SK-N-DZ (cell line): Measurements from ENCODE around the gene PARP12.

Experiments used
- DNase-seq: peaks from one replicate; pipeline ENCODE4 v3.0.0-alpha.2; 2015; ENCODE audit warnings: low spot score
- small RNA-seq, 2 experiments: library from RNA; depleted of rRNA; stranded (forward); fragments of <200 nt; gene quantifications; one replicate each; pipeline ENCODE3, GENCODE V24; 2014

Gene PARP12

DNA sequence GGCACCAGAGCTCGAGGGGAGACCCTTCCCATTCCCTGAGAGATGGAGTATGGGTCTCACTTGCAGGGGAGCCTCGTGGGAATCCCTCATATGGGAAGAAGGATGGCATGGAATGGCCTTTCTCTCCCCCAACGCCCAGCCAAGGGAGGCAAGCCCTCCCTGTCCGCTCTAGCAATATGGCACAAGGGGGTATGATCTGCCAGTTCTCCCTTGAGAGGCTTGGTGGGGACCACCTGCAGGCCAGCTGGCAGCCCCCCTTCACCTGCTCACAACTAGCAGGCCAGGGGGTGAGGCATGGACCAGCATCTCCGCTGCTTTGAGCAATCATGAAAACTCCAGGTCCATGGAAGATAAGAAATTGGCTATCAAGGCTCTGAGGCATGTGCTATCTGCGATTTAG is 70.8 kb downstream of the PARP12 start:
- no peak for DNase-seq

DNA sequence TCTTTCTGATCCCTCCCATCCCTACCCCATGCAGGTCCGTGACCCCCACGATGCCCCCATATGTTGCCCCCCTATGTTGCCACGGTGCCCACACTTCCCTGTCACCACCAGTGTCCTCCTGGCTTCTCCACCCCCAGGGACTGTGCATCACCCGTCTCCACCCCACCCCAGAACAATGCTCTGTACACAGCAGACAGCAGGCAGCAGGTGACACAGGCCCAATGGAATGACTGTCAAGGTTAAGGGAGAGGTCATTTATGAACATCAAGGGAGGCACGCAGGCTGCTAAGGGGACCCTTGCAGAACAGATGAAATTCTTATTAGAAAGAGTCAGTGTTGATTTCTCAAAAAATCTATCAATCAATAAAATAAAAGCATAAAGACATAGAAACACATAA is 71.5 kb downstream of the PARP12 start:
- DNase-seq, result no peak

DNA sequence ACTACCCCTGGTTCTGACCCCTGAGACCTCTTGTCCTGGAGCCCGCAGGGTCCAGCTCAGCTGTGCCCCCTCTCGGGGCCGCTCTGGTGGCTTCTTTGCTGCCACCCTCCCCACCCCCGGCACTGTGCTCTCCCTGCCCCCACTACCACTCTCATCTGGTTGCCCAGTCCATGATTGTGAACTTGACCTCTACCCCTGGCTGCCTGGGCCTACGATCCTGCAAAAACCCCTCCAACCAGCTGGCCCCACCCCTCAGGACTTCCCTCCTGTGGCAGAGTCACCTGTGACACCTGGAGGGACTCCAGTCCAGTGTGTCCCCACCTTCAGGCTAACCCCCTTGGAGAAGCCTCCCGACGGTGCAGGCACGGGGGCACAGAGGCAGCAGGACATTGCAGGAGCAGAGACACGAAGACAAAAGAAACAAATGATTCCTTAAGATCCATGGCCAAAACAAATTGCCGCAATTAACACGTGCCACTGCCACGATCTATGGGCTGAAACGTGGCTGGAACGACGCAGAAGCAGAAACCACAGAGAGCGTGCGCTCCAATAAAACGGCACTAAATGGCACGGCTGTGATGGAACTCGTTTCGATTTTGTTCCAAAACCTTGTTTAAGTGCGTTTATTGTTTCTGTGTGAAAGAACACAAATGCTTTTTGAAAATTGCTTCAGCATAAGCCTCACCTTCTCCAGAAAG is 72.0 kb downstream of the PARP12 start:
- no peak for DNase-seq

DNA sequence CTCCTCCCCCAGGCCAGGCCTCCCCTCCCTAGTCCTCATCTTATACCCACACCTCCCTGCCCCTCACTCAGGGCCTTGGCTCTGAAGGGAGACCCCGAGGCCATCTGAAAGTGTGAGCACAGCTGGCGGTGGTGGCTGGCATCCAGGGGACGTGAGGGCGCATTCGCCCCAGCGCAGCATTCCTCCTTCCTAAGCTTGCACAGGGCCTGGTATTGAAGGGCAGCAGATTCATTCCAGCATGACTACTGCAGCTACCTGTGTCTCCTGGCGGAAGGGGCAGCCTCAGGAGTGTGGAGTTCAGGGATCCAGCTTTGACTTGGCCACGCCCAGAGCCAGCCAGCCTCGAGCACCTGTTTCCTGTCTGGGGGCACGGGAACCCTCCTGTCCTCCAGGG is 72.6 kb downstream of the PARP12 start:
- no peak for DNase-seq

DNA sequence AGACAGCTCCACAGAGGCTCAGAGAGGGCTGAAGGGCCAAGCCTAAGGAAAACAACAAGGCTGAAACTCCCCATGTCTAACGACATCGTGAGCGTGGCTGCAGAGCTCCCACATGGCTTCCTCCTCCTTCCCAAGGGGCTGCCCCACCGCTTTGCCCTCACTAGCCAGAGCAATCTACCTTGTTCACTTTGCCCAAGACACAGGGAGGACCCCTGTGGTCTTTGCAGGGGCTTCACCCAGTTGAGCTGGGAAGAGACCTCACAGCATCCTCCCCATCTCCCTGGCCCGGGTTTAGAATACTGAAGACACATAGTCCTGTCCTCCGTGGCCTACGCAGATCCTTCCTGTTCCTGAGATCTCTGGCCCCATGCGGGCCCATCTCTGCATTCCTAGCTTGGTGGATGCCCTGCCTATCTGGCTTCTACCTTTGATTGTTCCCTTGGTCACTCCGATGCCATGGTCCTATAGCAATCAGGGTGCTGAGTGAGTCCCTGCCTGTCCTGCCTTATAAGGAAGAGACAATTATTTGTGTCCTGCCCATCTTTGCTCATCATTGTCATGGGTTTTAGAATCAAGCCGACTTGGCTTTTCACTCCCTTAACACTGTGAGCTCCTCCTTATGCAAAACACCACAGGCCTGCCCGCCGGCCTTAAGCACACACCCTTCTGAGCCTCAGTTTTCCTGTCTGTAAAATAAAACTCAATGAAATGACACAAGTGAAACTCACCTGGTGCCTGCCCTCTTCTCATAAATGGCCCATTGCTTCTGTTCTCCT is 73.2 kb downstream of the PARP12 start:
- no peak for DNase-seq

DNA sequence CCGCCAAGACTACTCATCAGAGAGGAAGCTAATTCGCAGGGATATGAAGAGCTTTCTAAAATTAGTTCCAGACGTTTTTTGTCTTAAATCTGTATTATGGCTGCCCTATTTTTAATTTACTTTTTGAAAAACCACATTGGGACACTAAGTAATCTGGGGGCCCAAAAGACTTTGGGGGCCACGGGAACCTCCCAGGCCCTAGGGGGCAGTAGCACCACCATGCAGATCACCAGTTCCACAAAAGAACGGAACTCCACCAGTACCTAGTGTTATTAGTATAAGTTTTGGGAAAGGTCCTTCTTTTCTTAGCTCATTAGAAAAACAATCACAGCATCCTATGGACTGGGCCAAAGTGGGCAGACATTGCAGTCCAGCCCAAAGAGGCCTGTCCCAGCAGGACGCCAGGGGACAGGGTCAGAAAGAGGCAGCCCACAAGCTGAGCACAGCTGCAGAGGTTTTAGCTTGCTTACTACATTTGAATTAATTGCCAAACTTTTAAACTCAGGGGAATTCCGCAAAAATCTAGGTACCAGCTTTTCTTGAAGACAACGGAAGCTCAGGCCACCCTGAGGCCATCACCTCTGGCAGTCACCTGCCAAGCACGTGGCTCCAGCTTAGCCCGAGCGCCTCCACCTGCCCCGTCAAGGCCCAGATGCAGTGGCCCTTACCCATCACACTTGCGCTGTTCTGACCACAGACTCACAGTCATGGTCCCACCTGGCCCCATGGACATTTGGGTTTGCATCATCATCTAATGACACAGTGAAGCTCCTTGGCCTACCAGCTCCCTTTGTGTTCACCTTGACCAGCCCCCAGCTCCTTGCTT is 74.8 kb downstream of the PARP12 start:
- DNase-seq, result no peak

DNA sequence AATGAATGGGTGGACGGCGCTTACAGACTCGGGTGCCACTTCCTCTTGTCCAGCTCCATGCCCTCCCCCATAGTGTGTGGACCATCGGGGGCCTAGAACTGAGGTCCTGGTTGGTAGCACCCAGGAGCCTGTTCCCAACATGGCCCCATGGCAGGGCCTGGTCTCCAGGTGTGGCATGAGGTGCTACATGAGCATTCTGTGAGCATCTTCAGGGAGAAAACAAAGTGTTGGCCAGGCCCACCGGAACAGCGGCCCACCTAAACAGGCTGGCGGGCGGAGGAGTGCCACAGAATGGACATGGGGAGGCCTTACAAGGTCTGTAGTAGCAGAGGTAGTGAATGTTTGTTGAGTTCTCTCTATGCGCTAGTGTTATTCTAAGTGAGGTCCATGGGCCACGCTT is 76.9 kb downstream of the PARP12 start:
- DNase-seq, result no peak

DNA sequence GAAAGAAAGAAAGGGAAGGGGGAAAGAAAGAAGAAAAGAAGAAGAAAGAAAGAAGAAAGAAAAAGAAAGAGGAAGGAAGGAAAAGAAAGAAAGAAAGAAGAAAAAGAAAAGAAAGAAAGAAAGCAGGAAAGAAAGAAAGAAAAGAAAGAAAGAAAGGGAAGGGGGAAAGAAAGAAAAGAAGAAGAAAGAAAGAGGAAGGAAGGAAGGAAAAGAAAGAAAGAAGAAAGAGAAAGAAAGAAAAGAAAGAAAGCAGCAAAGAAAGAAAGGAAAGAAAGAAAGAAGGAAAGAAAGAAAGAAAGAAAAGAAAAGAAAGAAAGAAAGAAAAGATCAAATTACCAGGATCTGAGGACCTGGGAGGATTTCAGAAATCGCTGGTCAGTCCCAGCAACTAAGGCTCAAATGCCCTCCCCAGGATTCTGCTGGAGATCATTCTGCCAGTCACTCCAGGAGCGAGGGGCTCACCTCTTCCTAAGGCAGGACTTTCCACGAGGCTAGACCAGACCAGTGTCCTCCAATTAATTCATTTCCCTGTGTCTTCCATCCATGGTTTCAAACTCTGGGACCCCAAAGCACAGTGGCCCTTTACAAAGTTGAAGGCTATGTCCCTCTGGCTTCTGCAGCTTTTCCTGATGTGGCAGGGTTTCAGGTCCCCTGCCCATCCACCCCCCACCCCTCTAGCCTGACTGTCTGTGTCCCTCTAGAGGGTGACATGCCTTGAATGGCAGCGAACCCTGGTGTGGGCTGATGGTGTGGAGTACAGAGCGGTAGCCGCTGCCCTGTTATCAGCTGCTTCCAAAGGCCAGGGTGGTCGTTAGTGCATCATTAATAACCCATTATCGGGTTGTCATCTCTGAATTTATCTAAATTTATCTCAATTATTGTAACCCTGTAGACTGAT is 77.9 kb downstream of the PARP12 start:
- no peak for DNase-seq

DNA sequence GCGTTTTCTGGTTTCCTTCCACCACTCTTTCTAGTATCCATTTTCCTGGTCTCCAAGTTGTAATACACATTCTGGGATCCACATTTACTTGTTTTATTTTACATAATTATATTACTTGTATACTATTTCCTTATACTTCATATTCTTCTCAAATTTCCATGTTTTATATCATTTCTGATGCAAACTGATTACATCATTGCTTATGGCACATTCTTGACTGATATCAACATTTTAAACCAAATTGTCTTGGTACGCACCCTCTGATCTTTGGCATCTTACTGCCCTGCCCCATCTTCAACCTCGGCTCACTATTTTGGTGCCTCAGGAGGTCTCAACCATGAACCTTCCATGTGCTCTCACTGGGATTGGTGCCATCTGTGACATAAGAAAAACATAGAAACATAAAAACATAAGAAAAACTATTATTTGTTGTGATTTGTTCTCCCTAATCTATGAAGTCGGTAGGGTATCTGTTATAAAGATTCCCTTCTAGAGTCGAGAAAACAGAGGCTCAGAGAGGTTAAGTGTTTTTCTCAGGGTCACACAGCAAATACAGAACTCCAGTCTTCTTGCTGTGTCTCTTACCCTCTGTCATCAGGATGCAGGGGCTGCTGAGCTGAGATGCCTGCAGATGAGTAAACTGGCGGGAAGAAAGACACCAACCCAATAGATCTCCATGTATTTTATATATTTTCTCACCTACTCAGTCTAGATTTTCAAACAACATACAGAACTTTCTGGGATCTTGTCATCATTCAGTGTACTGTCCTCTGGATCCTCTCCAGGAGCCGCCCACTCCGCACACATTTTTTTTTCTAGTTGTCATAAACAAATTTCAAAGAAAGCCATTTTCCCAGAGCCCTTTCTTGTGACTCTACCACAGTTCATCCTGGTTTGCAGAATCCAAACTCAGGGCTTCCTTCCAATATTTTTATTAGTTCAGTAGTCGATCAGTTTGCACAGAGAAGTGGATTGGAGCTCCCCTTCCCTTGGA is 79.5 kb downstream of the PARP12 start:
- DNase-seq, result no peak

DNA sequence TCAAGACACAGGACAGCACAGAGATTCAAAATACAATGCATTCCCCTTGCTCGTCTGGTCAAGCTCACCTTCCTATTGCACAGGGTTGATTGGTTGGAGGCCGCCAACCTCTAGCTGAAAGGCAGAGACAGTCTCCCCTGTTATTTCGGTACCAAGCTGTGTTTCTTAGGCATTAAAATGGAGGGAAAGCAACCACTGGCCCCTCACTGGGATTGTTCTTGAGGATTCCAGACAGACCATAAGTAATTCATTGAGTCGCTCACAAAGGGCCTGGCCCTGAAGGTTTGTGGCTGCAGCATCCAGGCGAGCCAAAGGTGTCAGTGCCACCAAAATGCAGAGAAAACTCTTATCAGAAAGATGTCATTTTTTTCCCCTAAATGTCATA is 81.2 kb downstream of the PARP12 start:
- DNase-seq, result no peak

DNA sequence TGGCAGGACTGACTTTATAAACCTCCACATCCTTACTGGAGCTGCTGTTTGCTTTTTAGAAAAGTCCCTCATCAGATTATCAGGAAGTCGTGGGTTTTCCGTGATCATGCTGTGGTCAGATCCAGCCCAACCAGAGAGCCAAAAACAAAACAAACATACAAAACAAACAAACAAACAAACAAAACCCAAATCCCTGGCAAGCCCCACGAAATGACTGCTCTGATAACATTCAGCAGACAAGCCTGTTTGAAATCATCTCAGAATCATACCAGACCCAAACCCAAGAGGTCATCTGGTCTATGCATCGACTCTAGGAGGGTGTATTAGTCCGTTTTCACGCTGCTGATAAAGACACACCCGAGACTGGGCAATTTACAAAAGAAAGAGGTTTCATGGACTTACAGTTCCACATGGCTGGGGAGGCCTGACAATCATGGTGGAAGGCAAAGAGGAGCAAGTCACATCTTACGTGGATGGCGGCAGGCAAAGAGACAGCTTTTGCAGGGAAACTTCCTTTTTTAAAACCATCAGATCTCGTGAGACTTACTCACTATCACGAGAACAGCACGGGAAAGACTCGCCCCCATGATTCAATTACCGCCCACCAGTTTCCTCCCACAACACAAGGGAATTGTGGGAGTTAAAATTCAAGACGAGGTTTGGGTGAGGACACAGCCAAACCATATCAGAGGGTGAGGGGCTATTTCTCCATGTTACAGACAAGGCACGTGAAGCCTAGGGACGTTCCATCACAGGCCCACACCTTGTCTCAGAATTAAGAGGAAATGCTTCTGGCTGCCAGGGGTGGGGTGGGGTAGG is 85.7 kb downstream of the PARP12 start:
- DNase-seq, result no peak

DNA sequence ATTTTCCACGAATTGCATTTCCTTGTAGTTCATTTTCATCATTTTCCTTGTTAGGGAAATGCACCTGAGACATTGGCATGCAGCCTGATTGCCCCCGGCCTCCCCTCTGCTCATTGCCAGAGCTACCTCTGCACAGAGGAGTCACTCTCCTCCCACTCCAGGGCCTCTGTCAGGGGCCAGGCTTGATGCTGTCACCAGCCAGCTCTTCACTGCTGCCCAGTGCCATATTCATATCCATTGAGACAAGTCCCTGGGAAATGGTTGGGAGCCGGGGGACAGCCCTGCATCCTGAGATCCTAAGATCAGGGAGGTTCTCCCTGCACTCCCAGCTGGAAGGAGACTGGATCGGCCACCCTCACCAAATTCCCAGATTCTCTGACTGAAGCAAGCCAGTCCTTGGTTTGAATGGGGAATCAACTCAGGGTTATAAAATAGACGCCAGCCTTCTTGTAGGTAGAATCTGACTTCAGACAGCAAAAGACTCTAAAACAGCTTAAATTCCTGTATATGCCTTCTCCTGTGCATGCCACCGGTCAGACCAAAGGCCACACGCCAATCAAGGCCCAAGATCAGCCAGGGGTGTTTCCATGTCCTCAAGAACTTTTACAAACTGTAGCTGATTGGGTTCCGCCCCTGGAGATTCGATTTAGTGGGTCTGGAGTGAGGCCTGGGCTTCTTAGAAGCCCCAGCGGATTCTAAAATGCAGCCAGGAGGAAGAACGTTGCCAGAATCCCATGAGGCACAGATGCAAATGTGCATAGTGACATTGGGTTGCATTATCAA is 86.5 kb downstream of the PARP12 start:
- DNase-seq, result no peak

DNA sequence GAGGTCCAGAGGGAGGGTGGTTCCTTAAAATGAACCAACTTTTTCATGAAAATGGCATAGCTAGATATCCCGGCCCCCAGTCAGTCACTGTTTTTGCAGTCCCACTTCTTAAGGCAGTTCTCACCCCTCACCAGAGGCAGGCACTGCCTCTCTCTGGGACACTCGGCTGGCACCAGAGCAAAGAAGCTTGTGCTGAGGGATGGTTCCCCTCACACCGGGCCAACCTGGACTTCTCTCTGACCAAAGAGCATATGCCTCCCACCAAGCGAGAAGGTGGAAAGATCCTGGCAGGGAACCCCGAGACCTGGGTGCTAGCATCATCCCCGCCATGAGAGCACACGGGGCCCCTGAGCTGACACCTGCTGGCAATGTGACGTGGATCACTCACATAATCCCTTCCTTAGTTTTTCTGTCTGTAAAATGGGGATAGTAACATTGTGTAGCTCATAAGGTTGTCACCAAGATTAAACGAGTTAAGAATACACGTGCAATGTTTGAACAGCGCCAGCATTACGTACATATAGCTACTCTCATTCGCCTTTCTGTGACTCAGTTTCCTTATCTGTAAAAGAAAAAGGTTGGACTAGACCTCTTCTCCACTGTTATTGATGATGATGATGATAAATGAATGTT is 88.5 kb downstream of the PARP12 start:
- DNase-seq, result no peak

Small RNAs within 50 kb of the gene (small RNA-seq; reads per million reads assigned to genes)
- 0 reads per million in 2 experiments for gene RF00019
